ENCODE data around the gene UBE2L5.

UBE2L5 gene

GRCh38 chr13:30473675-30474074, 51.4 kb downstream of the UBE2L5 start:
- H3K4me3 ChIP-seq (ENCODE audit: control insufficient read depth, low read depth, low read length): no peak overlapping the region
- no peak for DNase-seq (ENCODE audit: low read depth)
- TF ChIP-seq, protein P1, sequence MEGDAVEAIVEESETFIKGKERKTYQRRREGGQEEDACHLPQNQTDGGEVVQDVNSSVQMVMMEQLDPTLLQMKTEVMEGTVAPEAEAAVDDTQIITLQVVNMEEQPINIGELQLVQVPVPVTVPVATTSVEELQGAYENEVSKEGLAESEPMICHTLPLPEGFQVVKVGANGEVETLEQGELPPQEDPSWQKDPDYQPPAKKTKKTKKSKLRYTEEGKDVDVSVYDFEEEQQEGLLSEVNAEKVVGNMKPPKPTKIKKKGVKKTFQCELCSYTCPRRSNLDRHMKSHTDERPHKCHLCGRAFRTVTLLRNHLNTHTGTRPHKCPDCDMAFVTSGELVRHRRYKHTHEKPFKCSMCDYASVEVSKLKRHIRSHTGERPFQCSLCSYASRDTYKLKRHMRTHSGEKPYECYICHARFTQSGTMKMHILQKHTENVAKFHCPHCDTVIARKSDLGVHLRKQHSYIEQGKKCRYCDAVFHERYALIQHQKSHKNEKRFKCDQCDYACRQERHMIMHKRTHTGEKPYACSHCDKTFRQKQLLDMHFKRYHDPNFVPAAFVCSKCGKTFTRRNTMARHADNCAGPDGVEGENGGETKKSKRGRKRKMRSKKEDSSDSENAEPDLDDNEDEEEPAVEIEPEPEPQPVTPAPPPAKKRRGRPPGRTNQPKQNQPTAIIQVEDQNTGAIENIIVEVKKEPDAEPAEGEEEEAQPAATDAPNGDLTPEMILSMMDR (IDR thresholded peaks at IDR 0.05; ENCODE audit: control insufficient read depth, insufficient read depth, low read depth, low read length, missing control alignments): no peak

DNA sequence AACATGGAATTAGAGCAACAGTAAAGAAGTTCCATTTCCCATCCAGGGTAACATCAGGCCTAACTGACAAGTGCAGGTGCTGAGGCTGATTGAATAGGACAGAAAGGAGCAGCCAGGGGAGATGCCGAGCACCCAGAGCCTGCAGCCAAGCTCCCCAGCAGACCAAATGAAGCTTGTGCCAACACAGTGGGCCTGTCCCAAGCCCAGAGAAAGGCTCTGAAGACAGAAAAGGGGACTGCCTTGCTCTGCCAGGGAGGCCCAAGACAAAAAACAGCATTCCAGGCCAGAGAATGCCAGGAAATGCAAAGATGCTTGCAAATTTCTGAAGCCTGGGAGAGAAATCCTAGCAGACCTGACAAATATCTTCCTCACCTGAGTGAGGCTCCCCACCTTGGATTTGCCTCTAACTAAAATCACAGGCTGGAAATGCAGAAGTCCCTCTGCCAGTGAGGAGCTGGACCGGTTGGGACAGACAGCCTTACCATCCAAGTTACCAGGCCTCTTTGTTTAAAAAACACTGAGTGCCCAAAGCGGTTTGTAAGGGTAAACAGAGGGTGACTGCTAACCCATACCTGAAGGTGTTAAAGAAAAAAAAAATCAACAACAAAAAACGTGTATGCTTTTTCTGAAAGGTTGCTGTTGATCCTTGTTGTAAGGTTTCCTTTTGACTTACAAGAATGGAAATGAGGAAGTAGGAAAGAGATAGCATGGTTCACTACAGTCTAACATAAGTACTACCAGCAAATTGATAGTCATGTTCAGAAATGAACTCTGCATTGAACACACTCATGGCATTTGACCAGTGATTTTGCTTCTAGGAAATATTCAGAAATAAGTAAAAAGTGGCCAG, 55.3 kb downstream of the UBE2L5 start:
- TF ChIP-seq, protein P1 (IDR thresholded peaks at IDR 0.05; ENCODE audit: control insufficient read depth, insufficient read depth, low read depth, low read length, missing control alignments): no peak
- no peak overlapping the region for H3K4me3 ChIP-seq (ENCODE audit: control insufficient read depth, low read depth, low read length)
- no peak for DNase-seq (ENCODE audit: low read depth)
